ENCODE results near the gene TACR1.

GRCh38 chr2:75202359-75202758, 3.0 kb upstream of the TACR1 start:
- TF ChIP-seq, protein P1, sequence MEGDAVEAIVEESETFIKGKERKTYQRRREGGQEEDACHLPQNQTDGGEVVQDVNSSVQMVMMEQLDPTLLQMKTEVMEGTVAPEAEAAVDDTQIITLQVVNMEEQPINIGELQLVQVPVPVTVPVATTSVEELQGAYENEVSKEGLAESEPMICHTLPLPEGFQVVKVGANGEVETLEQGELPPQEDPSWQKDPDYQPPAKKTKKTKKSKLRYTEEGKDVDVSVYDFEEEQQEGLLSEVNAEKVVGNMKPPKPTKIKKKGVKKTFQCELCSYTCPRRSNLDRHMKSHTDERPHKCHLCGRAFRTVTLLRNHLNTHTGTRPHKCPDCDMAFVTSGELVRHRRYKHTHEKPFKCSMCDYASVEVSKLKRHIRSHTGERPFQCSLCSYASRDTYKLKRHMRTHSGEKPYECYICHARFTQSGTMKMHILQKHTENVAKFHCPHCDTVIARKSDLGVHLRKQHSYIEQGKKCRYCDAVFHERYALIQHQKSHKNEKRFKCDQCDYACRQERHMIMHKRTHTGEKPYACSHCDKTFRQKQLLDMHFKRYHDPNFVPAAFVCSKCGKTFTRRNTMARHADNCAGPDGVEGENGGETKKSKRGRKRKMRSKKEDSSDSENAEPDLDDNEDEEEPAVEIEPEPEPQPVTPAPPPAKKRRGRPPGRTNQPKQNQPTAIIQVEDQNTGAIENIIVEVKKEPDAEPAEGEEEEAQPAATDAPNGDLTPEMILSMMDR (IDR thresholded peaks at IDR 0.05) = no peak
- TF ChIP-seq ZFX (IDR thresholded peaks at IDR 0.05; ENCODE audit: borderline replicate concordance) = no peak
